ENCODE data around the gene DLEC1.

Gene DLEC1

GRCh38 chr3:38110314-38111050, 71.5 kb downstream of the DLEC1 start:
- no peak for DNase-seq

DNA sequence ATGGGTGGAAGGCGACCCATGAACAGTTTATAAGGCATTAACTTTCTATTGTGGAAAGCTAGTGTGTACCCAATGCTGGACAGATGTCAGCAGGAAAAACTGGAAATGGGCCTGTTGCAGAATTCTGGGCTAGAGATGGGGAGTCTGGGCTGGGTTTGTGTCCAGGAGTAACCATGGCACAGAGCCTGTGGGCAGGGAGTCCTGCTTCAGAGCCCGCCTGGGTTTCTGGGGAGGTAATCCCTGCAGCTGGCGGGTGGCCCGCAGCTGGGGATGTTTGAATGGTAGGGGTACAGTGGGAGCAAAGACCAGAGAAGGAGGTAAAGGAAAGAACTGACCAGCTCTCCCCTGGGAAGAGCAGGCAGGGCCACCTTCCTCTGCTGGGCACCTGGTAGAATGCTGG, 72.2 kb downstream of the DLEC1 start:
- no peak for DNase-seq

- no peak for DNase-seq
These were observed 72.8 kb downstream of the DLEC1 start for GRCh38 chr3:38111696-38112377.

GRCh38 chr3:38112378-38112761, 73.4 kb downstream of the DLEC1 start:
- no peak for DNase-seq

DNA sequence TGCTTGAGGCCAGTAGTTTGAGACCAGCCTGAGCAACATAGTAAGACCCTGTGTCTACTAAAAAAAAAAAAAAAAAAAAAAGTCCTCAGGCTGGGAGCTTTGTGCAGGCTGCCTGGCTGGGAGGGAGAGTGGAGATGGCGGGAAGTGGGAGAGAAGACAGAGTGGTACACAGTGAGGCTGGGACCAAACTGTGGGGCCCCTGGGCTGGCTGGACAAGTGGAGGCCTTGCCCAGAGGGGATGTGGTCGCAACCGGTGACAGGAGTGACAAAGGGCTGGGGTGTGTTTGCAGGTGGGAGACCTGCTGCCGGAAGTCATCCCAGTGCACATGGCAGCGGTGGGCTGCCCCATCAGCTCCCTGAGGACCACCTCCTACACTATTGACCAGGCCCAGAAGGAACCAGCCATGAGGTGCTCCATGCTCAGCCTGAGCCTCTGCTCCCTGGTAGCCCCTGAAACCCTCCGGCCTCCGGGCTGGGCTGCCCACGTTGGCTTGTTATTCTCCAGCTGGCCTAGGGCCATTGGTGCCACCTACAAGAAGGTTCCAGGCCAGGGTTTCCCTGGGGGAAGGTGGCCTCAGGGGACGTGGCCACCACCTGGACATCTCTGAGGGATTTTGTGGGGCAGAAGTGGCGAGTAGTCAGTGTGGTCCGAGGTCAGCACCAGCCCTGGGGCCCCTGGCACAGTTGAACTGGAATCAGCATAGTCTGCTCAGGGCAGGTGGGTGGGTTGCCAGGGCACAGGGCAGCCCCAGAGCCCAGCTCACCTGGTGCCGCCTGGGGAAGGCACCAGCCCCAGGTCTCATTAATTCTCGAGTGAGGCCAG, 75.3 kb downstream of the DLEC1 start:
- no peak for DNase-seq

- no peak for DNase-seq
These were observed 76.1 kb downstream of the DLEC1 start for GRCh38 chr3:38114875-38115644.

- no peak for DNase-seq
These were observed 76.8 kb downstream of the DLEC1 start for GRCh38 chr3:38115645-38116427.

DNA sequence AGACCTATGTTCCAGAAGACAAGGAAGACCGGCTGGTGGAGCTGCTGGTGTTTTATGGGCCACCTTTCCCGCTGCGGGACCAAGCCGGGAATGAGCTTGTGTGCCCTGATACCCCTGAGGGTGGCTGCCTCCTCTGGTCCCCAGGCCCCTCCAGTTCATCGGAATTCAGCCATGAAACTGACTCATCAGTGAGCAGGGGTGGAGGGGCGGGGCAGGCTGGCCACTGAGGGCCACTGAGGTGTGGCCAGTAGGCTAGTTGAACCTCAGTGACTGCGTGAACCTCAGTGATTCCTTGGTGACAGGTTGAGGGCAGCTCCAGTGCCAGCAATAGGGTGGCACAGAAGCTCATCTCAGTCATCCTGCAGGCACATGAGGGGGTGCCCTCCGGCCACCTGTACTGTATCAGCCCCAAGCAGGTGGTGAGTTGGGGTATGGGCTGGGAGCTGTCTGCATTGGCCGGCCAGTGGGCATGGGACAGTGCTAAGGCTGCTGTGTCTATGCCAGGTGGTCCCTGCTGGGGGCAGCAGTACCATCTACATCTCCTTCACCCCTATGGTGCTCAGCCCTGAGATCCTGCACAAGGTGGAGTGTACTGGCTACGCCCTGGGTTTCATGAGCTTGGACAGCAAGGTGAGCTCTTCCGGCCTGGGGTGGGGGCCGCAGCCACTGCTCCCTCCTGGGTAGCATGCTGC, 77.6 kb downstream of the DLEC1 start:
- no peak for DNase-seq

DNA sequence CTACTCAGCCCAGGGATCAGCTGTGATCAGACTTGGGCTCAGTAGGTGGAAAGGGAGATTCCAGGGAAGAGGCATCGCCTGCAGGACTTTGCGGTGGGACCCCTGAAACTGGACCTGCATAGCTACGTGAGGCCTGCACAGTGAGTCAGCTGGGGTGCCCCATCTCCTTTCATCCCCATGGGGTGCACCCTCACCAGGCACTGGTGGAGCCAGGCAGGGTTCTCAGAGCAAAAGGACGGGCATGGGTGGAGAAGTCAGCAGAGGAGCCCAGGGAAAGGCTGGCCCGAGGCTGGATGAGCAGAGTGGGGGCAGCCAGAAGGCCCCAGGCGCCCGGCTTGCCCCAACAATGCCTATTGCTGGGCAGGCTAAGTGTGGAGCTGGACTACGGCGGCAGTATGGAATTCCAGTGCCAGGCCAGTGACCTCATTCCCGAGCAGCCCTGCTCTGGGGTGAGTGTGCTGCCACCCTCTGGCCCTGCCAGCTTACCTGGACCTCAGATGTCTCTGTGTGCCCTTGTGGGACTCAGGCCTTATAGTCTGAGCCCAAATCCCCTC, 78.2 kb downstream of the DLEC1 start:
- DNase-seq = no peak

- DNase-seq = no peak
These were observed 78.9 kb downstream of the DLEC1 start for GRCh38 chr3:38117748-38118420.

DNA sequence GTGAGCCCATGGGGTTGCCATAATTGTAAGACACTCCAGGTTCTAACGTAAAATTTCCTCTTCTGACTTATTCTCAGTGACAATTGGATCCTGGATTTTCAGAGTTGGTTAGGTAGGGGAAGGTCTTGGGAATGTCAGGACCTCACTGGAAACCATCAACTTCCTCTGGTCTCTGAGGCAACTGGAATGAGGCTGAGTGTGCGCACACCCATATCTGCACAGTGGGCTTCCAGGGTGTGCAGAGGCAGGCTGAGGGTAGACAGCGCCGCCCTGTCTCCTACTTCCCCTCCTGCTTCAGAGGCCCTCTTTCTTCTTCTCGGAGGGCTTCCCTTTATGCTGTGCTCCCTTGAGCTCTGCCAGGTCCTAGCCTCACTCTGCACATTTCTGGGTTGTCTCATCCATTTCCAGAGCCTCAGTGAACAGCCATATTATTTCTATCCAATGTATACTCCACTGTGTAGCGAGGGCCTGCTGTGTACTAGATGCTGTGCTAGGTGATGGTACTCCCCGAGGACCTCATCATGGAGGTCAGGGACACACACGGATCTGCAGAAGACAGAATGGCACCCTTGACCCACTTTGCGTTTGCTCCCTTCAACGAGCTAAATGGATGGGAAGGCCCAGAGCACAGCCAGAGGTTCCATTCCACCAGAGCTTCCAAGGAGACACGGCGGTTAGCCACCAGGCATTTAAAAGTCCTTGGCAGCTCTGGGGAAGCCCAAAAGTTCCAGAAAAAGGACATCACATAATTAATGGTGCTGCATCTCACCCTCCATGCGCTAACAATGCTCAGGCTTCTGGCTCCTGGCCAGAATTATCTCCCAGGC, 79.6 kb downstream of the DLEC1 start:
- no peak for DNase-seq

DNA sequence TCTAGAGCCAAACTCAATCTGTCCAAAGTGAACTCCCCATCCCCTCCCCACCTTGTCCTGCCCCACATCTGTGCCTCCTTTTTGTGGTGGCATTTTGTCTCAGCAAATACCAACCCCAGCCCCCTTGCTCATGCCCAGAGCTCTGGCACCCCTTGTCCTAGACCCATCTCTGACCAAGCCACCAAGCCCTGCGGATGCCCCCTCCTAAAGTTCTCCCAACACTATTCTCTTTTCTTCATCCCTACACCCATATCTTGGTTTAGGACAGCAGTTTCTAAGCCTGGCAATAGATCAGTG, 80.2 kb downstream of the DLEC1 start:
- DNase-seq = no peak

- no peak for DNase-seq
These were observed 81.0 kb downstream of the DLEC1 start for GRCh38 chr3:38119821-38120692.

GRCh38 chr3:38120693-38121450, 81.9 kb downstream of the DLEC1 start:
- no peak for DNase-seq

- DNase-seq = no peak
These were observed 82.4 kb downstream of the DLEC1 start for GRCh38 chr3:38121451-38121831.

- no peak for DNase-seq
These were observed 82.9 kb downstream of the DLEC1 start for GRCh38 chr3:38121832-38122461.

- DNase-seq = no peak
These were observed 83.8 kb downstream of the DLEC1 start for GRCh38 chr3:38122712-38123290.

Measured in NCI-H2081 treated with DMSO at 0.1 percent for 48 hours (cell line).